ENCODE data around the gene CSH1.
"Not testable (repeated sequence)": the region's sequence is repeated elsewhere in the genome, so short reads cannot be mapped to it uniquely, and the experiment has no call there.

Gene CSH1

DNA sequence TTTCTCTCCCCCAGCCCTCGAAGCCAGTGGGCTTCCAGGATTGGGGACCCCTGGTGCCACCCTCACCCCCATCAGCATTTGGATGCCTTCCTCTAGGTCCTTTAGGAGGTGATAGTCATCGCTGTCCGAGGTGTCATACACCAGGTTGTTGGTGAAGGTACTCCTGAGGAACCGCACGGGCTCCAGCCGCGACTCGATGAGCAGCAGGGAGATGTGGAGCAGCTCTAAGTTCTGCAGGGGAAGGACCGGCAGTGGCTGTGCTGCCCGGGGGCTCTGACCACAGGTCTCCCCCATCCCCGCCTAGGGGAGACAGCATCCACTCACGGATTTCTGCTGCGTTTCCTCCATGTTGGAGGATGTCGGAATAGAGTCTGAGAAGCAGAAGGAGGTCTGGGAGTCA, 13.7 kb upstream of the CSH1 start:
- TF ChIP-seq, protein P1, sequence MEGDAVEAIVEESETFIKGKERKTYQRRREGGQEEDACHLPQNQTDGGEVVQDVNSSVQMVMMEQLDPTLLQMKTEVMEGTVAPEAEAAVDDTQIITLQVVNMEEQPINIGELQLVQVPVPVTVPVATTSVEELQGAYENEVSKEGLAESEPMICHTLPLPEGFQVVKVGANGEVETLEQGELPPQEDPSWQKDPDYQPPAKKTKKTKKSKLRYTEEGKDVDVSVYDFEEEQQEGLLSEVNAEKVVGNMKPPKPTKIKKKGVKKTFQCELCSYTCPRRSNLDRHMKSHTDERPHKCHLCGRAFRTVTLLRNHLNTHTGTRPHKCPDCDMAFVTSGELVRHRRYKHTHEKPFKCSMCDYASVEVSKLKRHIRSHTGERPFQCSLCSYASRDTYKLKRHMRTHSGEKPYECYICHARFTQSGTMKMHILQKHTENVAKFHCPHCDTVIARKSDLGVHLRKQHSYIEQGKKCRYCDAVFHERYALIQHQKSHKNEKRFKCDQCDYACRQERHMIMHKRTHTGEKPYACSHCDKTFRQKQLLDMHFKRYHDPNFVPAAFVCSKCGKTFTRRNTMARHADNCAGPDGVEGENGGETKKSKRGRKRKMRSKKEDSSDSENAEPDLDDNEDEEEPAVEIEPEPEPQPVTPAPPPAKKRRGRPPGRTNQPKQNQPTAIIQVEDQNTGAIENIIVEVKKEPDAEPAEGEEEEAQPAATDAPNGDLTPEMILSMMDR (IDR thresholded peaks at IDR 0.05; ENCODE audit: low read length, missing control alignments) = no peak
- no peak for DNase-seq (ENCODE audit: low read depth)
- H3K4me3 ChIP-seq (replicated peaks; ENCODE audit: low read depth, low read length) = no peak overlapping the region

DNA sequence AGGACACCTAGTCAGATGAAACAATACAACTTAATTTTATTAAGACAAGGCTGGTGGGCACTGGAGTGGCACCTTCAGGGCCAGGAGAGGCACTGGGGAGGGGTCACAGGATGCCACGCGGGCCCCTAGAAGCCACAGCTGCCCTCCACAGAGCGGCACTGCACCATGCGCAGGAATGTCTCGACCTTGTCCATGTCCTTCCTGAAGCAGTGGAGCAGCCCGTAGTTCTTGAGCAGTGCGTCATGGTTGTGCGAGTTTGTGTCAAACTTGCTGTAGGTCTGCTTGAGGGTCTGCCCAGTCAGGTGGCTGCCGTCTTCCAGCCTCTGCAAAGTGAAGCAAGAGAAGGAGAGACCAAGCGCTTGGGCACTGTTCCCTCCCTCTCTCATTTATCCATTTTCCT, 13.2 kb upstream of the CSH1 start:
- not testable (repeated sequence) for DNase-seq (ENCODE audit: low read depth); H3K4me3 ChIP-seq (replicated peaks; ENCODE audit: low read depth, low read length)

DNA sequence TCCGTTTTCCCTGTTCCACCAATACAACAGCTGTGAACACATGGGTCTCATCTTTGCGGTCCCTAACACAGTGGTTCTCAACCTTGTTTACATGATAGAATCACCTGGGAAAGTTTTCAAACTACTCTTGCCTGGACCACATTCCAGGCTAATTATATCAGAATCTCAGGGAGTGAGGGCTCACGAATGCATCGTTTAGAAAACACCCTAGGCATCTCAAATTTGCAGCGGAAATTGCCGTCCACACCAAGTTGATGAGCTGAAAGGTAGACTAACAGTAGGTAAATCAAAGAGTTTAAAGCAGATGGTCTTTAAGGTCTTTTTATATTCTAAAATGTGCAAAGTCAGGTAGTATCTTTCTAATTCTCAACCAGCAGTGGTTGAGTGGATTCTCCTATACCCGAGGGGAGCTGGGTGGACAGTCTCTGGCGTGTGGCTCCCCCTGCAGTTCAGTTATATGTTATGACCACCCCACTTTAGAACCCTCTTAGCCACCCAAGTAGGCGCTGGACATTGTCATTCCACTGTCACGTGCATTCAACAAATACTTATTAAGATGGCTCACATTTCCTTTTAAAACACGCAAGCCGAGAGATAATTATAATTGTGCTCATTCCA, 10.9 kb upstream of the CSH1 start:
- TF ChIP-seq, protein P1 (IDR thresholded peaks at IDR 0.05; ENCODE audit: low read length, missing control alignments) = peak; percentile 12
- not testable (repeated sequence) for H3K4me3 ChIP-seq (replicated peaks; ENCODE audit: low read depth, low read length)
- DNase-seq (ENCODE audit: low read depth) = peak; percentile 16

DNA sequence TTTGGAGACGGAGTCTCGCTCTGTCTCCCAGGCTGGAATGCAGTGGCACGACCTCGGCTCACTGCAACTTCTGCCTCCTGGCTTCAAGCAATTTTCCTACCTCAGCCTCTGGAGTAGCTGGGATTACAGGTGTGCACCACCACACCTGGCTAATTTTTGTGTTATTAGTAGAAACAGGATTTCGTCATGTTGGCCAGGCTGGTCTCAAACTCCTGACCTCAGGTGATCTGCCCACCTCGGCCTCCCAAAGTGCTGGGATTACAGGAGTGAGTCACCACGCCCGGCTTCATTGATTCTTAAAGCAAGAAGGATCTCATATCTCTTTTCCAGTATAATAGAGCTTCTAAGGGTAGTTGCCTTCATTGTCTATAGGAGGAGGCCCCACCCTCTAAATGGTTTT, 8.4 kb upstream of the CSH1 start:
- not testable (repeated sequence) for H3K4me3 ChIP-seq (replicated peaks; ENCODE audit: low read depth, low read length); DNase-seq (ENCODE audit: low read depth)

DNA sequence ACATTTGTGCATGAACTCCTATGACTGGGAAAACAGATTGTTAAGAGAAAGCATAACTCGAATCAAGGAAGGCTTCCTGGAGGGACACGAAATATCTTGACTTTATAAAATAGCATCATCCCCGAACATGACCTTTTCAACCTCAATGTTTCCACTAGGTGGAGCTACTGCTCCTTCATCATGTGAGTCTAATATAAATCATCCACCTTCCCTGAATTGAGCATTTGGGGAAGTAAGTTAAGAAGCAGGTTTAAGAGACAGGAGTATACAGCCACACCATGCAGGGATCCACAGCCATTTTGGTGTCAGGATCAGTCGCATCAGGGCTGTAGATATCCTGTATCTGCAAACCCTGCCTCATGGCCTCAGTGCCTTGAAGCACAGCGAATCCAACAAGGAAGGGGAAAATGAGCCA, 7.4 kb upstream of the CSH1 start:
- TF ChIP-seq, protein P1 (IDR thresholded peaks at IDR 0.05; ENCODE audit: low read length, missing control alignments) = peak; percentile 28

DNA sequence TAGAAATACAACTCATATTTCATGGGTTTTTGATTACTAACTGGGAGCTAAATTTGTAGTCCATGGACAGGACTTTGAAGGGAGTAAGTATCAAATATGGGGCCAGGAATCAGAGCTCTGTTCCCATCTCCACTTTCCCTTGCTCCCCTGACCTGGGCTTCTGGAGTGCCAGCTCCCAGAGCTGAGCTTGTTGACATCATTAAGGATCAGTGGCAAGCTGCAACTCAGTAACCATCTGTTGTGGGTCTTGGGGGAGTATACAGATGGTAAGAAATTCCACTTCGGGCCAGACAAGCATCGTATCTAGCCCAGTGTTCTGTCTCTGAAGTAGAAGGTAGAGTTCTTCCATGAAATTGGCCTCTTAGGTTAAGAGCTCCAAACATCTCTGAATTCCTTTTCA, 5.6 kb upstream of the CSH1 start:
- DNase-seq (ENCODE audit: low read depth); H3K4me3 ChIP-seq (replicated peaks; ENCODE audit: low read depth, low read length): not testable (repeated sequence)

More for the DNA sequence above, 7.4 kb upstream of the CSH1 start:
- peak; percentile 18 for DNase-seq (ENCODE audit: low read depth)
- H3K4me3 ChIP-seq (replicated peaks; ENCODE audit: low read depth, low read length) = not testable (repeated sequence)

DNA sequence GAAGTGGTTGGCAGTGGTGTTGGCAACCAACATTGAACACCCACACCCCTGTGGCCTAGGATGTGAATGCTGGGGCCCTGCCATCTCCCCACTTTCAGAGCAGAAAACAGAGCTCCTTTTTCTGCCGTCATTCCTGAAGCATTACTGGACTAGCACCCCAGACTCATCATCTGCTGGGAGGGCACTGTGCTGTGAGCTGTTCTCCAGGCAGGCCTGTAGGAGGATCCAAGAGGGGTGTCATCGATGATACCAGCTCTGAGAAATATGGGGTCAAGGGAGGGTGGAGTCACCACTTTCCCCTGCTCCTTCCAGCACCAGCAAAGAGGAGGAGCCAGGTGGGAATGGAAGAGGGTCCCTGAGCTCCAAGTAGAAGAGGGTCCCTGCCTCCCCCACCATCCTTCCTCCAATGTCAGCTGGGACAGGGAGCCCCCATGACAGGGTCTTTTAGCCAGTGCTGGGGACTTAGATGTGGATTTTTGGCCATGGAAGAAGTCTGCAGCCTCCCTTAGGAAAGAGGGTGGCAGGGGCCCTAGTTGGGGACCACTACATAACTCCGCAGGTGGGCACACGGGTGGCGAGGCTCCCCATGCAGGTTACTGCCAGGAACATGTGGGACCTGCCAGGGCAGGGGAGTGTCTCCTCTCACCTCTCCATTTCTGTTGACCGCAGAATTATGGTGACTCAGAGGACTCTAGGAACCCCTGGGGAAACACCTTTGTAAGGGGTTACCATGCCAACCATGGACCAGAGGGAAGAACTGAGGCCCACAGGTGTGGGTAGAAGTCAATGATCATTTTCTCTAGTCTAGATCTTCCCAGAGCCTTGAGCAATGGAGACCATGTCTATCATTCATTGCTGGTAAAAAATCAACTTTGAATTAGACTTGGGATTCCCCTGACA, 2.8 kb upstream of the CSH1 start:
- not testable (repeated sequence) for DNase-seq (ENCODE audit: low read depth); H3K4me3 ChIP-seq (replicated peaks; ENCODE audit: low read depth, low read length)

DNA sequence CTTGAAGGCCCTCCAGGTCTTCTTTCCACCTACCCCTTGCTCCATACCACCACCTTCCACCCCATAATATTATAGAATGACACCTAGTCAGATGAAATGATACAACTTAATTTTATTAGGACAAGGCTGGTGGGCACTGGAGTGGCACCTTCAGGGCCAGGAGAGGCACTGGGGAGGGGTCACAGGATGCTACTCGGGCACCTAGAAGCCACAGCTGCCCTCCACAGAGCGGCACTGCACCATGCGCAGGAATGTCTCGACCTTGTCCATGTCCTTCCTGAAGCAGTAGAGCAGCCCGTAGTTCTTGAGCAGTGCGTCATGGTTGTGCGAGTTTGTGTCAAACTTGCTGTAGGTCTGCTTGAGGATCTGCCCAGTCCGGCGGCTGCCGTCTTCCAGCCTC, 1.6 kb downstream of the CSH1 start:
- not testable (repeated sequence) for H3K4me3 ChIP-seq (replicated peaks; ENCODE audit: low read depth, low read length); DNase-seq (ENCODE audit: low read depth)

DNA sequence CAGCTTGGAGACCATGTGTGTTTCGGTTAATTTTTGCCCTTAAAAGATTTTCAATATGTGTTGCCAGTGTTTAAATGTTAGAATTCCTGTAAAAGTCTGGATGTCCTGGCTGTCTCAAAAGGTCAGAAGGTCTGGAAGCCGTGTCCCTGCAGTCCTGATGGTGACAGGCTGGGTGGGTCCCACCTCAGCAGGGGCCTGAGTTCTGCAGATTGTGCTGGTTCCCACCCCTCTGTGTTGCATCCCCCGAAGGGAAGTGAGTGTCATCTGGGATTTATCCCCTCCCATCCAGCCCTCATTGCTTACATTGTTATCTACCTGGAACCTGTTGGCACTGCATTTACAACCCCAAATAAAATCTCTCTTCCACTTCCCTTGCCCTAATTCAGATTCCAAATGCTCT, 2.4 kb downstream of the CSH1 start:
- not testable (repeated sequence) for DNase-seq (ENCODE audit: low read depth); H3K4me3 ChIP-seq (replicated peaks; ENCODE audit: low read depth, low read length)

DNA sequence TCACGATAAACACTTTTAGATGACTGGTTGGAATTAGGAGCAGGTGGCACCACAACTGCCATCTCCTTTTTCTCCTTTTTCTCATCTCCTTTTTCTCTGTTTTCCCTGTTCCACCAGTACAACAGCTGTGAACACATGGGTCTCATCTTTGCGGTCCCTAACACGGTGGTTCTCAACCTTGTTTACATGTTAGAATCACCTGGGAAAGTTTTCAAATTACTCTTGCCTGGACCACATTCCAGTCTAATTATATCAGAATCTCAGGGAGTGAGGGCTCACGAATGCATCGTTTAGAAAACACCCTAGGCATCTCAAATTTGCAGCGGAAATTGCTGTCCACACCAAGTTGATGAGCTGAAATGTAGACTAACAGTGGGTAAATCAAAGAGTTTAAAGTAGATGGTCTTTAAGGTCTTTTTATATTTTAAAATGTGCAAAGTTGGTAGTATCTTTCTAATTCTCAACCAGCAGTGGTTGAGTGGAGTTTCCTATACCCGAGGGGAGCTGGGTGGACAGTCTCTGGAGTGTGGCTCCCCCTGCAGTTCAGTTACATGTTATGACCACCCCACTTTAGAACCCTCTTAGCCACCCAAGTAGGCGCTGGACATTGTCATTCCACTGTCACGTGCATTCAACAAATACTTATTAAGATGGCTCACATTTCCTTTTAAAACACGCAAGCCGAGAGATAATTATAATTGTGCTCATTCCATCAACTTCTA, 3.9 kb downstream of the CSH1 start:
- TF ChIP-seq, protein P1 (IDR thresholded peaks at IDR 0.05; ENCODE audit: low read length, missing control alignments) = peak; percentile 29
- DNase-seq (ENCODE audit: low read depth); H3K4me3 ChIP-seq (replicated peaks; ENCODE audit: low read depth, low read length): not testable (repeated sequence)
